Measurements from ENCODE around the gene NOX5. TPM values are rescaled to one million over a fixed set of nuclear protein-coding genes. Genes with fewer than 3 reads are reported as not detected.

Gene NOX5
- total and polyA plus RNA-seq, 10 donors, result 0.36 to 29.2 (median 13.5) TPM

DNA sequence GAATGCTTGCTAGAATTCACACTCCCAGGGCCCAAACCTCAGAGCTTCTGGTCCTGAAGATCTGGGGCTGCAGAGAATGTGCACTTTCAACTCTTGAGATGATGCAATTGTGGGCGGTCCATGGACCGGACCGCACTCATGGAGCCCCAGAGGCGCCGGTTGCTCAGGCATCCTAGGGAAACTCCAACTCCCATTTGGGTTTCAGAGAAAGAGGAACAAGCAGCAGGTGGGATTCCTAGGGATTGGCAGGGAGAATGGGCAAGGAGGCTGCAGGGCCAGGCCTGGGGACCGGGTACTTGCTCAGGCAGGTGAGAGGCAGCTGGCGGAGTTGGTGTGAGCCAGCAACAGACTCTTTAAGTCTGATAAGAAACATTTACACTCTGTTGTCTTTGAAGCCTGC, 3.5 kb downstream of the NOX5 start:
- Histone ChIP-seq H3K9me3 (no peaks in the 10 kb centered on the region), H3K36me3 (no peaks in the 10 kb centered on the region), H3K27ac (no peak overlapping the region), H3K27me3 (replicated peaks in 1 of 7) (peaks cover 0 to 7% (median 0%) of the 10 kb centered on the region in 7 donors), H3K4me1 (peaks cover 0 to 9% (median 0%) of the 10 kb centered on the region in 6 donors), H3K4me3 (no peak overlapping the region)
- TF ChIP-seq POLR2A (IDR thresholded peaks at IDR 0.05), result no peak
- TF ChIP-seq POLR2AphosphoS5 (IDR thresholded peaks at IDR 0.05), result no peak
- TF ChIP-seq, protein P1, sequence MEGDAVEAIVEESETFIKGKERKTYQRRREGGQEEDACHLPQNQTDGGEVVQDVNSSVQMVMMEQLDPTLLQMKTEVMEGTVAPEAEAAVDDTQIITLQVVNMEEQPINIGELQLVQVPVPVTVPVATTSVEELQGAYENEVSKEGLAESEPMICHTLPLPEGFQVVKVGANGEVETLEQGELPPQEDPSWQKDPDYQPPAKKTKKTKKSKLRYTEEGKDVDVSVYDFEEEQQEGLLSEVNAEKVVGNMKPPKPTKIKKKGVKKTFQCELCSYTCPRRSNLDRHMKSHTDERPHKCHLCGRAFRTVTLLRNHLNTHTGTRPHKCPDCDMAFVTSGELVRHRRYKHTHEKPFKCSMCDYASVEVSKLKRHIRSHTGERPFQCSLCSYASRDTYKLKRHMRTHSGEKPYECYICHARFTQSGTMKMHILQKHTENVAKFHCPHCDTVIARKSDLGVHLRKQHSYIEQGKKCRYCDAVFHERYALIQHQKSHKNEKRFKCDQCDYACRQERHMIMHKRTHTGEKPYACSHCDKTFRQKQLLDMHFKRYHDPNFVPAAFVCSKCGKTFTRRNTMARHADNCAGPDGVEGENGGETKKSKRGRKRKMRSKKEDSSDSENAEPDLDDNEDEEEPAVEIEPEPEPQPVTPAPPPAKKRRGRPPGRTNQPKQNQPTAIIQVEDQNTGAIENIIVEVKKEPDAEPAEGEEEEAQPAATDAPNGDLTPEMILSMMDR (IDR thresholded peaks at IDR 0.05 in 8 of 11, conservative IDR thresholded peaks at IDR 0.05 in 3 of 11), result no peak
- intact Hi-C loops (cut with DNase I; ENCODE audit: low total_unique reads), result no loop called here
- DNase-seq, result no peak
- WGBS, 5 donors, result 85 to 94% (median 92%) methylated on average over 5 to 7 of the region's 7 CpGs

DNA sequence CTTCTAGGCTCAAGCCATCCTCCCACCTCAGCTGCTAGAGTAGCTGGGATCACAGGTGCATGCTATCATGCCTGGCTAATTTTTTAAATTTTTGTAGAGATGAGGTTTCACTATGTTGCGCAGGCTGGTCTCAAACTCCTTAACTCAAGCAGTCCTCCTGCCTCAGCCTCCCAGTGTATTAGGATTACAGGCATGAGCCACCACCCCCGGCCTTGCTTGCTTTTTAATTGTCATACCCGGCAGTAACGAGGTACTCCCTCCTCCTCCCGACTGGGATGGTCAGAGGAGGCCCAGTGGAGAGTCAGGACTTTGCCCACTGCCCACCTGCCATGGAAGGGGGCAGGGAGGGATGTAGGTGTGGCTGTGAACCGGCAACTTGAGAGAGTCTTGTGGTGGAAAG, 4.5 kb downstream of the NOX5 start:
- intact Hi-C loops (cut with DNase I; ENCODE audit: low total_unique reads), result no loop called here
- 81 to 97% (median 83%) methylated on average over 6 of the region's 6 CpGs for WGBS, 5 donors

DNA sequence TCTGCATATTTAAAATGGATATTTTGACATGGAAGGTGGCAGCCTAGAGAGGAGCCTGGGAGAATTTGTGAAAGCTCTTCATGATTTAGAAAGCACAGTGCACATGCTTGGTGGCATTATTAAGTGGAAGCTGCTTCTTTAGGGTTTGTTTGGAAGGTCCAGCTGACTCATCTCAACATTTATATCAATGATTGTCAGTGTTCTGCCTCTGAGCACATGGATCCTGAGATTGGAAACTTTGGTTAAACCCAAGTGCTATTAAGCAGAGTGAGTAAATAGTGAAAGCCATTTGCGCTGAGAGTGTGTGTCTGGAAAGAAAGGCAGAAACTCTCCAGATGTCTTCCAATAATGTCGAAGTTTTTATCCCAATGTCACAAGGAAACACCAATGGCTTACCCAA, 7.4 kb downstream of the NOX5 start:
- WGBS, 5 donors, result 65 to 86% (median 81%) methylated on average over 2 of the region's 2 CpGs
- DNase-seq, result no peak
- intact Hi-C loops (cut with DNase I; ENCODE audit: low total_unique reads), result no loop called here
- Histone ChIP-seq H3K4me3 (no peak overlapping the region), H3K4me1 (no peaks in the 10 kb centered on the region), H3K36me3 (no peaks in the 10 kb centered on the region), H3K27ac (no peak overlapping the region), H3K9me3 (no peaks in the 10 kb centered on the region), H3K27me3 (replicated peaks in 1 of 7) (no peaks in the 10 kb centered on the region)
- TF ChIP-seq POLR2A (IDR thresholded peaks at IDR 0.05) (no peak), POLR2AphosphoS5 (IDR thresholded peaks at IDR 0.05) (no peak)
- TF ChIP-seq, protein P1 (IDR thresholded peaks at IDR 0.05 in 8 of 11, conservative IDR thresholded peaks at IDR 0.05 in 3 of 11), result no peak

More for the DNA sequence above, 4.5 kb downstream of the NOX5 start:
- TF ChIP-seq POLR2A (IDR thresholded peaks at IDR 0.05) (no peak), POLR2AphosphoS5 (IDR thresholded peaks at IDR 0.05) (no peak)
- TF ChIP-seq, protein P1 (IDR thresholded peaks at IDR 0.05 in 8 of 11, conservative IDR thresholded peaks at IDR 0.05 in 3 of 11), result no peak
- DNase-seq, result no peak
- H3K27ac ChIP-seq, result no peak overlapping the region
- peaks cover 0 to 7% (median 0%) of the 10 kb centered on the region in 7 donors for H3K27me3 ChIP-seq (replicated peaks in 1 of 7)
- H3K4me3 ChIP-seq, result no peak overlapping the region
- H3K4me1 ChIP-seq, result peaks cover 0 to 9% (median 0%) of the 10 kb centered on the region in 6 donors
- H3K36me3 ChIP-seq, result no peaks in the 10 kb centered on the region
- H3K9me3 ChIP-seq, result no peaks in the 10 kb centered on the region

DNA sequence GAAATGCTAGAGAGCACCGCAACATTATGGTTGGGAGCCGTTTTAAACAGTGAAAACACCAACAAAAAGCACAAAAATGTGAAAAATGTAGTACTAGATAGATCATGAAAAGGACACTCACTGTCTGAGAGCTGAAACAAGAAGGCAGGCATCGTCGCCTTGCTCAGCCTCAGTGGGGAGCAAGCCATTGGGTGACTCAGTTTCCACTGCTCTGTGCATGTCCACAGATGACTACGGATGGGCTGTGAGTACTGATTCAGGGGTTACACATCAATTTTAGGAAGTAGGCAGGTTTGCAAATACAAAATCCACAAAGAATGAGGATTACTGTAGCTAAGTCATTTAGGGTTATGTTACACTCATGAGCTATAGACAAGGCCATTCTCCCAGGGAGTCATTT, 10.8 kb downstream of the NOX5 start:
- Histone ChIP-seq H3K9me3 (no peaks in the 10 kb centered on the region), H3K4me1 (no peaks in the 10 kb centered on the region), H3K36me3 (no peaks in the 10 kb centered on the region), H3K27ac (no peak overlapping the region), H3K4me3 (no peak overlapping the region), H3K27me3 (replicated peaks in 1 of 7) (peaks cover 0 to under 1% (median 0%) of the 10 kb centered on the region in 7 donors)
- TF ChIP-seq POLR2AphosphoS5 (IDR thresholded peaks at IDR 0.05) (no peak), POLR2A (IDR thresholded peaks at IDR 0.05) (no peak)
- TF ChIP-seq, protein P1 (IDR thresholded peaks at IDR 0.05 in 8 of 11, conservative IDR thresholded peaks at IDR 0.05 in 3 of 11), result no peak
- DNase-seq, result no peak
- 83 to 89% (median 86%) methylated on average over 5 of the region's 5 CpGs for WGBS, 5 donors
- intact Hi-C loops (cut with DNase I; ENCODE audit: low total_unique reads), result no loop called here
